NK-92 (cell line): ENCODE measurements around the gene ILRUN.
"Not testable (repeated sequence)": the region's sequence is repeated elsewhere in the genome, so short reads cannot be mapped to it uniquely, and the experiment has no call there.

ENCODE experiments used
- DNase-seq: peaks from one replicate; lab custom pipeline; 2025; ENCODE audit not compliant: unreplicated experiment; lab: John Stamatoyannopoulos, UW

Gene ILRUN

DNA sequence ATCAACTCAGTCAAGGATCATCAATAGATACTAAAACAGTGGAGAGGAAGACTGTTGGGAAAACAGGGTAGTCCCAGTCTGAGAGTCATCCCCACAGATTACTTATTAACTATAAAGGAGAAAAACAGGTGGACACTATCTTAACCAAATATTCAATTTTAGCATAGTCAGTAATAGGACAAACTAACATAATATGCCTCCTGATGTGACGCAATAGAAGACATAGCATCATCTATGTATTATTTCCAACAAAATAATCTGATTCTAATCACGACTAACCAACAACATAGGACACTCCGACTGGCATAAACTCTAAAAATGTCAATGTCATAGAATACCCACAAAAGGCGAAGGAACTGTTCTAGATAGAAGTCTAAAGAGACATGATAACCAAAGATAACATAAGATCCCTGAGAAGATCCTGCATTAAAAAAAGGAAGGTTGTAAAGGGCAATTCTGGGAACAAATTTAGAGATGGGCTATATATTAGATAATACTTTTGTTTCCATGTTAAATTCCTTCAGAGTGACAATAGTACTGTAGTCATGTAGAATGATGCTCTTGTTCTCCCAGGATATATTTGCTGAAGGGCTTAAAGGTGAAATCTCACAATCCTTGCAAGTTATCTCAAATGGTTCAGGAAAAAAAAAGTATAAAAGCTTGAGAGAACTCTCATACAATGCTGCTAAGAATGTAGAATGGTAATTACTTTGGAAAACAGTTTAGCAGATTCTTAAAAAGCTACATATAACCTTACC lies 28.9 kb downstream of the ILRUN start:
- DNase-seq, result no peak

DNA sequence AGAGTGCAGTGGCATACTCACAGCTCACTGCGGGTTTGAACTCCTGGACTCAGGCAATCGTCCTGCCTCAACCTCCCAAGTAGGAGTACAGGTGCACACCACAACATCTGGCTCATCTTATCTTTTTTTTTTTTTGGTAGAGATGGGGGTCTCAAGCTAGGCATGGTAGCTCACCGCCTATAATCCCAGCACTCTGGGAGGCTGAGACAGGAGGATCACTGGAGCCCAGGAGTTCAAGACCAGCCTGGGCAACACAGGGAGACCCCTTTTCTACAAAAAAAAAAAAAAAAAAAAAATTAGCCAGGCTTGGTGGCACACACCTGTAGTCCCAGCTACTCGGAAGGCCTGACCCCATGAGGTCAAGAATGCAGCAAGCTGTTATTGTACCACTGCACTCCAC lies 31.5 kb downstream of the ILRUN start:
- DNase-seq, result no peak

DNA sequence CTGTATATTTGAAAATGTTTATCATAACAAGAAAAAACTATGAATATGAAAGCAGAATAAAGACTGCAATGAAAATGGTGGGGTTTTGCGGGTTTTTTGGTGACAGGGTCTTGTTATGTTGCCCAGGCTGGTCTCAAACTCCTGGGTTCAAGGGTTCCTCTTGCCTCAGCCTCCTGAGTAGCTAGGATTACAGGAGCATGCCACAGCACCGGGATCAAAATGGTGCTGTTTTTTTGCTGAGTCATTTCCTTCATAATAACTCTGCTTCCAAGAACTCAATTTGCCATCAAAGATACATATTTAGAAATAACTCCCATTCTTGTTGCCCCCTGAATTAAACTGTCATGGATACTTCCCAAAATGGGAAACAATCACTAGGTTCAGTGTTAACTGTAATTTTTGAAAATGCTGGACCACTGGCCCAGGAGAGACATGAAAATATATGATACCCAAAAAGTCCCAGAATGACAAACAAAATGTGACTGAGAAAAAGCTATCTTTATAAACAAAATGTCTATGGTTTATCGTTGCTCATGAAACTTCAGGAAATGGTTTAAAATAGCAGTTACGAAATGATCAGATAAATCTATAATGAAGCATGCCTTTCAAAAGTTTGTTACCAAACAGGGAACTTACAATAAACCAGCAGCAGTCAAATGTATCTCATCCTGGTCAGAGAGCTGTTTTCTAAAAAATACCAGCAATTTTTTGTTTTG lies 32.2 kb downstream of the ILRUN start:
- no peak for DNase-seq

GRCh38 chr6:34663831-34664255 lies 32.7 kb downstream of the ILRUN start:
- DNase-seq, result no peak

- DNase-seq, result no peak
These were observed 33.2 kb downstream of the ILRUN start for GRCh38 chr6:34663371-34663770.

GRCh38 chr6:34661357-34661756 lies 35.2 kb downstream of the ILRUN start:
- DNase-seq, result no peak

DNA sequence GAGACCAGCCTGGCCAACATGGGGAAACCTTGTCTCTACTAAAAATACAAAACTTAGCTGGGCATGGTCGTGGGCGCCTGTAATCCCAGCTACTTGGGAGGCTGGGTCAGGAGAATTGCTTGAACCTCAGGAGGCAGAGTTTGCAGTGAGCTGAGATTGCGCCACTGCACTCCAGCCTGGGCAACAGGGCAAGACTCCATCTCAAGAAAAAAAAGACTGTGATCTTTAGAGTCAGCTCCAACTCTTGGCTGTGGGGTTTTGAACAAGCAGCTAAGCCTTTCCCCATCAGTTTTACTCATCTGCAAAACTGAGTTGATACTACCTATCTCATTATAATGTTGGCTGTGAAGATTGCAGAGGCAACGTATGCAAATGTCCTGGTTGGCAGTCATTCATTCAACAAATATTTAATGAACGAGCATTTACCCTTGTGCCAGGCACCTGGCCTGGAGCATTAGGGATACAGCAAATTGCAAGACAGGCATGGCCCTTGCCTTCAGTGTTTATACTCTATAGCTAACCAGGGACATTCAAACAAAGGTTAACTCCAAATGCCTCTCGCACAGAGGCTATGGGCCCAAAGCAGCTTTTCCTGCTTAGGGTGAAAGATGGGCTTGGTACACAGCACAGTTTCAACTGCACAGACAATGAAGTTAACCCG lies 37.8 kb downstream of the ILRUN start:
- no peak for DNase-seq

GRCh38 chr6:34657979-34658480 lies 38.5 kb downstream of the ILRUN start:
- not testable (repeated sequence) for DNase-seq

GRCh38 chr6:34657307-34657978 lies 39.1 kb downstream of the ILRUN start:
- no peak for DNase-seq

DNA sequence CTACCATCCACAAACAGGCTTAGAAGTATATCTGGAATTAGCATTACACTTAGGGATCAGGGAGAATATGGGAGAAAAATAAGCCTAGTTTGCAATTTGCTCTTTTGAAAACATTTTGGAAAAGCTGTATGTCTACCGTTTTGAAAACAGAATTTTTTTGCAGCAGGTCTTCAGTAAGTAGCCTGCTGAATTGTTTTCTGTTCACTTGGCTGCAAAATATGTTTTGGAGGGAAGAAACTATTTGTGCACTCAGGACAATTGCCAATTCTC lies 39.6 kb downstream of the ILRUN start:
- no peak for DNase-seq

- DNase-seq, result no peak
These were observed 40.1 kb downstream of the ILRUN start for GRCh38 chr6:34656378-34657036.

GRCh38 chr6:34655876-34656377 lies 40.6 kb downstream of the ILRUN start:
- DNase-seq, result not testable (repeated sequence)

DNA sequence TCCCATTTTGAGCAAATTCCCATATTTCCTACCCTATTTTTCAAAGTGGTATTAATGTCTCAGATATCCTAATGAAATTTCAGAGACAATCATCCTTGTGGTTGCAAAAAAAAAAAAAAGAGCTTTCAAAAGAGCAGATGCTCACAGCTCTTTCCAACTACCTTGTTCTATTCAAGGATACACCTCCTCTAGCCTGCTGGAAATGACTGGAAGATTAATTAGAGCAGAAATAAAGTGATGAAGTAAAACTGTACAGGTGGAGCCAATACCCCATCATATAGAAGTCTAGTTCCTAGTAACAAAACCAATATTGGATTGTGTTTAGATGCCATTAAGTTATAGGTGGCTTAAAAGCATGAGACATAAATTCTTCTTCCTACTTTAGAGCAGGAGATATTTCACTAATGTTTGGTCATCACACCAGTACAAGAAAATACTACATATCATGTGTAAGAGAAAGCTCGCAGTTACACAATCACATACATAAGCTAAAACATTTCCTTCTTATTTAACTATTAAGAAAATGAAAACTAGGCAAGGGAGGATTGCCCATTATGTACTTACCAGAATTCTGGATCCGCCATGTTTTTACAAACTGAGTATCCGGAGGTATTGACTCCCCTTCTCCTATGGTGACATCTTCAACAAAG lies 42.4 kb downstream of the ILRUN start:
- DNase-seq, result no peak

DNA sequence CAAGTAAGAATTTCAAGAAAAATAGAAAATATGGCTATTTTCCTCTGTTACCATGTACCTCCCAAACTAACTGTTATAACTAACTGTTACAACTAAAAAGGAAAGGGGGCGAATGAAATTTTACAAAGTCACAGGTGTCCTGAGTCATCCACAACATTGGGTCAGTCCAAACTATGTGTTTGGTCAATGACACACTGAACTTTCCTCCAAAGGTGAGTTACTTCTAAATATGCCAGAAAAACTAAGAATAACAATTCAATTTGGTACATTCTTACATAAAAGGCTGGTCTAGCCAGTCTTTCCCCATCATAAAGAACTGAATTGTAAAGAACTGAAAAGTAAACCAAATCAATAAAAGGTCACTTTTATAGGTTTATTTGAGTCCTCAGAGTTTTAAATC lies 44.3 kb downstream of the ILRUN start:
- no peak for DNase-seq

DNA sequence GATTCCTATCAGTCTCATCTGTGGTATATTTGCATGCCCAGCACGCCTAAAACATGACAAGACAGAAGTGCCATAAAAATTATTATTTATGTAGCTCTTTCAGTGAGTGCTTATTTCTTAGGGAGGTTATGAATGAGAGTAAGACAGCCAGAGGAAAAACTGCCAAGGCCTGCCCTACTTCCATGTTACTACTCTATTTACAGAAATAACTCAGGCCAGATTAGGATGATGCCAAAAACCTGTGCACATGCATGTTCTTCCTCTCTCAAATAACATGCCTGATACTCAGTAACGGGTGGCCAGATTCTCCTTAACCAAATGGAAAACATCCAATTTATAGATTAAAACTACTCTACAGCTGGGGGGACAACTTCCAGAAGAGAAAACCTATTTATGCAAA lies 45.7 kb downstream of the ILRUN start:
- no peak for DNase-seq

DNA sequence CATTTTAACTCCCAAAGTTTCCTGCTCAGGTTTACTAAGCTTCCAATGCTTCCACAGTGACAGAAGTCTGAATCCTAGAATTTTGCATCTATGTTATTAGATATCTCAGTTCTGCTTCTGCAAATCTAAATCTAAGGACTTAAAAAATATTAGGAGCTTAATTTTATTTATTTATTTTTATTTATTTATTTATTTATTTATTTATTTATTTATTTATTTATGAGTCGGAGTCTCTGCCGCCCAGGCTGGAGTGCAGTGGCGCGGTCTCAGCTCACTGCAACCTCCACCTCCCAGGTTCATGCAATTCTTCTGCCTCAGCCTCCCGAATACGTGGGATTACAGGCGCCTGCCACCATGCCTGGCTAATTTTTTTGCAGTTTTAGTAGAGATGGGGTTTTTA lies 46.3 kb downstream of the ILRUN start:
- DNase-seq, result not testable (repeated sequence)

DNA sequence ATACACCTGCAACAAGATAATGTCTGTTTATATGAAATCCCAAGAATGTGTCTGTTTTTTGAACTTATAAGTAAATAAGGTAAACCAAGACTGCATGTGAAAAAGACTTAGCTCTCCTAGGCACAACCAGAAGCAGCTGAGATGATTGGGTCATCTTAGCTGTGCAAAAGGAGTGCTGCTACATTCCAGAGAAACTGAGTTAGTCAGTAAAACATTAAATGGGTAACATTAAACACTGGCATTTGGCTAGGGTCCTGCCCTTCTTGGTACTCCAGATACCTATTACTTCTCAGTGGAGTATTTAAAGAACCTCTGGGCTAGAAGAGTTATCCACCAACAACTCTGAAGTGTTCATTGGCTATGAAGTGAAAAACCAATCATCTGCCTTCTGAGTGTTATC lies 47.8 kb downstream of the ILRUN start:
- no peak for DNase-seq
